GM21447 (cell line): ENCODE data around the gene GNAL.

Experiments
- ATAC-seq: cut with Tn5 transposase; IDR thresholded peaks from one replicate; pipeline ENCODE4 v1.9.1; 2021; ENCODE audit not compliant: unreplicated experiment

GNAL gene

GRCh38 chr18:11759456-11759855 is 70.4 kb downstream of the GNAL start:
- ATAC-seq: no peak

- ATAC-seq: no peak
Observed at GRCh38 chr18:11760498-11761167, 71.6 kb downstream of the GNAL start.

GRCh38 chr18:11761553-11761952 is 72.5 kb downstream of the GNAL start:
- no peak for ATAC-seq

GRCh38 chr18:11762429-11762828 is 73.4 kb downstream of the GNAL start:
- ATAC-seq: no peak

GRCh38 chr18:11767329-11767728 is 78.3 kb downstream of the GNAL start:
- no peak for ATAC-seq

- ATAC-seq: no peak
Observed at GRCh38 chr18:11767935-11768334, 78.9 kb downstream of the GNAL start.

- no peak for ATAC-seq
Observed at GRCh38 chr18:11775436-11776174, 86.5 kb downstream of the GNAL start.

GRCh38 chr18:11780042-11780441 is 91.0 kb downstream of the GNAL start:
- no peak for ATAC-seq

GRCh38 chr18:11783716-11784331 is 94.8 kb downstream of the GNAL start:
- ATAC-seq: no peak

GRCh38 chr18:11784674-11785304 is 95.7 kb downstream of the GNAL start:
- no peak for ATAC-seq

- ATAC-seq: no peak
Observed at GRCh38 chr18:11785444-11786055, 96.5 kb downstream of the GNAL start.

GRCh38 chr18:11789716-11790510 is 100.8 kb downstream of the GNAL start:
- ATAC-seq: no peak

- no peak for ATAC-seq
Observed at GRCh38 chr18:11791131-11791530, 102.1 kb downstream of the GNAL start.

- no peak for ATAC-seq
Observed at GRCh38 chr18:11792632-11793031, 103.6 kb downstream of the GNAL start.

- no peak for ATAC-seq
Observed at GRCh38 chr18:11794195-11794594, 105.1 kb downstream of the GNAL start.

GRCh38 chr18:11795916-11796315 is 106.9 kb downstream of the GNAL start:
- no peak for ATAC-seq

GRCh38 chr18:11798271-11798670 is 109.2 kb downstream of the GNAL start:
- no peak for ATAC-seq

GRCh38 chr18:11799066-11799465 is 110.0 kb downstream of the GNAL start:
- no peak for ATAC-seq

GRCh38 chr18:11800566-11801334 is 111.7 kb downstream of the GNAL start:
- ATAC-seq: no peak

- no peak for ATAC-seq
Observed at GRCh38 chr18:11801573-11801972, 112.5 kb downstream of the GNAL start.
